GM12891 (cell line): ENCODE measurements around the gene LRRC32.

Experiments
- DNase-seq: peaks from one replicate; pipeline ENCODE4 v3.0.0; 2011; ENCODE audit warnings: low spot score; ENCODE audit not compliant: insufficient read length
- FAIRE-seq: peaks from 2 replicates; lab custom pipeline; 2011; peaks lifted over from hg19 to GRCh38; lab: Jason Lieb, UNC
- PAX5 ChIP-seq: IDR thresholded peaks from 2 replicates; pipeline ENCODE4 v1.6.1; 2011; ENCODE audit warnings: low read length, moderate library complexity, mild to moderate bottlenecking; ENCODE audit not compliant: insufficient read depth, severe bottlenecking
- POLR2A ChIP-seq: IDR thresholded peaks from 2 replicates; pipeline ENCODE4 v1.6.1; 2011; ENCODE audit warnings: low read depth, low read length, control low read depth
- POLR2AphosphoS5 ChIP-seq: IDR thresholded peaks from 2 replicates; pipeline ENCODE4 v1.6.1; 2011; ENCODE audit warnings: low read depth, low read length, control low read depth
- POU2F2 ChIP-seq: IDR thresholded peaks from 2 replicates; pipeline ENCODE4 v1.6.1; 2011; ENCODE audit warnings: low read depth, mild to moderate bottlenecking, control low read depth, low read length, moderate library complexity
- SPI1 ChIP-seq: IDR thresholded peaks from 2 replicates; pipeline ENCODE4 v1.6.1; 2011; ENCODE audit warnings: low read depth, low read length, control low read depth
- TAF1 ChIP-seq: IDR thresholded peaks from 2 replicates; pipeline ENCODE4 v1.6.1; 2011; ENCODE audit warnings: low read depth, low read length, control low read depth

The LRRC32 gene

GRCh38 chr11:76665921-76666351, 4.6 kb downstream of the LRRC32 start:
- TF ChIP-seq POLR2AphosphoS5 (no peak), PAX5 (no peak), TAF1 (no peak)
- FAIRE-seq (no peak), DNase-seq (no peak)

DNA sequence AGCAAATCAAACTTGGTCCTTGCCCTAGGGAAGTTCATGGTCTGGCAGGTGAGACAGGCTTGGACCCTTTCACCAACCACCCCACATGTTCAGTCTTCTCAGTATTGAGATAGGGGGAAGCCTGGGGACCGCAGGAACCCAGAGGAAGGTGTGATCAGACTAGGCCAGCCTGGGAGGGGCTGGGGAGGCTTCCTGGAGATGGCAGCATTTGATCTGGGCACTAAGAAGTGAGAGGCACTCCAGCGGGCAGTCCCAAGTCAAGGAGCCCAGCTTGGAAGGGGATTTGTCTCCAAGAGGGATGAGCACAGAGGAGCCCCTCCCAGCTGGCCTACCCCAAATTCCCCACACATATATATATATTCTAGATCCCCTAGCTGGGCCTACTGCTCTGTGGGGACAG, 5.4 kb downstream of the LRRC32 start:
- peak; percentile 23 for FAIRE-seq
- no peak for DNase-seq
- no peak for TF ChIP-seq TAF1

- DNase-seq, result peak; percentile 59
- TF ChIP-seq POLR2A (no peak), POU2F2 (no peak), POLR2AphosphoS5 (no peak), SPI1 (no peak), TAF1 (no peak), PAX5 (no peak)
- FAIRE-seq, result no peak
Observed at GRCh38 chr11:76664578-76665061, 5.9 kb downstream of the LRRC32 start.

- DNase-seq, result no peak
- FAIRE-seq, result no peak
- TF ChIP-seq POU2F2 (no peak), SPI1 (no peak), PAX5 (no peak), TAF1 (no peak), POLR2A (no peak), POLR2AphosphoS5 (no peak)
Observed at GRCh38 chr11:76663912-76664440, 6.6 kb downstream of the LRRC32 start.

GRCh38 chr11:76663486-76663810, 7.1 kb downstream of the LRRC32 start:
- DNase-seq, result no peak
- FAIRE-seq, result no peak
- TF ChIP-seq TAF1, result no peak

- FAIRE-seq, result no peak
- TF ChIP-seq SPI1, result no peak
- no peak for TF ChIP-seq PAX5
- TF ChIP-seq POU2F2, result no peak
- no peak for TF ChIP-seq TAF1
- TF ChIP-seq POLR2A, result no peak
- no peak for TF ChIP-seq POLR2AphosphoS5
- DNase-seq, result no peak
Observed at GRCh38 chr11:76662656-76663485, 7.7 kb downstream of the LRRC32 start.

- FAIRE-seq (no peak), DNase-seq (no peak)
- TF ChIP-seq POLR2AphosphoS5 (no peak), TAF1 (no peak), POLR2A (no peak), PAX5 (no peak), POU2F2 (no peak), SPI1 (no peak)
Observed at GRCh38 chr11:76661834-76662434, 8.6 kb downstream of the LRRC32 start.

DNA sequence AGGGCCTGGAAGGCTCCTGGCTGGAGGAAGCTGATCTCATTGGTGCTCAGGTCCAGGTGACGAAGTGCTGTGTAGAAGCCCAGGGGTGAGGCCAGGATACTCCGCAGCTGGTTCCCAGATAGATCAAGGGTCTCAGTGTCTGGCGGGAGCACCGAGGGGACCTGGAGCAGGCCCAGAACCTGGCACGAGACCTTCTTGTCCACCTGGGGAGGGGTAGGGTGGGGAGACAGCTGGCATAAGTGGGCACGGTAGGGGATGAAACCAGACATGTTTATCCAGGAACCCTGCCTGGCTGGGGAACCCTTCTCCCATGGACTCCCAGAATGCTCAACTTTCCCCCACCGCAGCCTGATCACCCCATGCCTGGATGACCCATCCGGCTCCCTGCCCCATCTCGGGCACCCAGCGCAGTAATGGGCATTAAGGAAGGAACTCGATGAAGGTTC, 9.2 kb downstream of the LRRC32 start:
- FAIRE-seq (no peak), DNase-seq (no peak)
- TF ChIP-seq POLR2AphosphoS5, result no peak
- no peak for TF ChIP-seq SPI1
- no peak for TF ChIP-seq POLR2A
- no peak for TF ChIP-seq PAX5
- TF ChIP-seq POU2F2, result no peak
- no peak for TF ChIP-seq TAF1

GRCh38 chr11:76660533-76661305, 9.8 kb downstream of the LRRC32 start:
- no peak for TF ChIP-seq POLR2A
- no peak for TF ChIP-seq SPI1
- no peak for TF ChIP-seq POLR2AphosphoS5
- no peak for TF ChIP-seq TAF1
- TF ChIP-seq POU2F2, result no peak
- no peak for TF ChIP-seq PAX5
- FAIRE-seq, result no peak
- DNase-seq, result no peak
